HG03139 (cell line): ENCODE results near the gene BBS2.

Experiments
- ATAC-seq: cut with Tn5 transposase; IDR thresholded peaks from one replicate; pipeline ENCODE4 v1.9.1; 2021; ENCODE audit not compliant: unreplicated experiment

The BBS2 gene

GRCh38 chr16:56478281-56479049, 41.4 kb downstream of the BBS2 start:
- no peak for ATAC-seq

GRCh38 chr16:56477096-56477878, 42.5 kb downstream of the BBS2 start:
- ATAC-seq, result no peak

GRCh38 chr16:56475201-56475600, 44.6 kb downstream of the BBS2 start:
- ATAC-seq, result no peak

DNA sequence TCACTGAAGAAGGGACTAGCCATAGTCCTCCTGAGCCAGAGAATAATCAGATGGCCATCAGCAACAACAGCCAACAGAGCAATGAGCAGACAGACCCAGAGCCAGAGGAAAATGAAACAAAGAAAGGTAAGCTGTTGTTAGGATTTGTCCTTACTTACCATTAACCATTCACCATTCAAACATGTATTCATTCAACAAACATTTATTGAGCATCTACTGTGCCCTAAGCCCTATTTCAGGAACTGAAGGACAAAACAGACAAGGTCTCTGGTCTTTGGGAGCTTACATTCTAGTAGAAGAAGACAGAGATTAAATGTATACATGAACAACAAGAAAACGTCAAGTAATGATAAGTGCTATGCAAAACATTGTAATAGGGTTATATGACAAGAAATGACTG, 49.2 kb downstream of the BBS2 start:
- ATAC-seq, result no peak

GRCh38 chr16:56470232-56470631, 49.6 kb downstream of the BBS2 start:
- no peak for ATAC-seq

GRCh38 chr16:56469748-56470147, 50.1 kb downstream of the BBS2 start:
- ATAC-seq, result no peak

- ATAC-seq, result no peak
Measured at GRCh38 chr16:56468800-56469199, 51.0 kb downstream of the BBS2 start.

GRCh38 chr16:56466344-56466743, 53.5 kb downstream of the BBS2 start:
- ATAC-seq, result no peak

DNA sequence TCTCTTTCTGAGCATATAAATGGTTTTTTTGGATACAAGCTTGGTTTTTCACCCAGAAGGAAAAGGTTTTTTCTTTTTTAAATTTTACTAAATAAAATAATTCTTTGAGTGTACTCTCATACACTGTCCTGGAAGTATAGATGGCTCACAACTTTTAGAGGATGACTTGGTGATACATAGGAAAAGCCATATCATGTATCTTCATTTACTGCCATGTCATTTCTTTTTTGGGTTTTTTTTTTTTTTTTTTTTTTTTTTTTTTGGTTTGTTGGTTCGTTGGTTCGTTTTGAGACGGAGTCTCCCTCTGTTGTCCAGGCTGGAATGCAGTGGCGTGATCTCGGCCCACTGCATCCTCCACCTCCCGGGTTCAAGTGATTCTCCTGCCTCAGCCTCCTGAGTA, 56.7 kb downstream of the BBS2 start:
- ATAC-seq, result no peak

- ATAC-seq, result no peak
Measured at GRCh38 chr16:56462064-56462796, 57.6 kb downstream of the BBS2 start.

DNA sequence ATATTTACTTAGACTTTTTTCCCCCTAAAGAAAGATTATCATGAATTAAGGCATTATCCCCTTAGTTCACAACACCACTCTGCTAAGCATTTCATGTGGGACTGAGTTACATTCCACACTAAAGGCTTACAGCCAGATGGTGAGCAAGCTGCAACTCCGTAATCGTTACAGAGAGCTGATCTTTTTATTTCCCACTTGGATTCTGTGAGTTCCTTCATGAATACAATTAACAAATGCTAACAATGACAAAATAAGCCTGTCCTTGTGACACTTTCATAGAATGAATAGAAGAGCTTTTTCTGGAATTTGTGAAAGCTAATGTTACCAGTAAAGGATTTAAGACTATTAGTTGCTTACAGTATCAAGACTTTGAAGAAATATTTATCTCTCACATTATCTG, 59.7 kb downstream of the BBS2 start:
- ATAC-seq, result no peak

DNA sequence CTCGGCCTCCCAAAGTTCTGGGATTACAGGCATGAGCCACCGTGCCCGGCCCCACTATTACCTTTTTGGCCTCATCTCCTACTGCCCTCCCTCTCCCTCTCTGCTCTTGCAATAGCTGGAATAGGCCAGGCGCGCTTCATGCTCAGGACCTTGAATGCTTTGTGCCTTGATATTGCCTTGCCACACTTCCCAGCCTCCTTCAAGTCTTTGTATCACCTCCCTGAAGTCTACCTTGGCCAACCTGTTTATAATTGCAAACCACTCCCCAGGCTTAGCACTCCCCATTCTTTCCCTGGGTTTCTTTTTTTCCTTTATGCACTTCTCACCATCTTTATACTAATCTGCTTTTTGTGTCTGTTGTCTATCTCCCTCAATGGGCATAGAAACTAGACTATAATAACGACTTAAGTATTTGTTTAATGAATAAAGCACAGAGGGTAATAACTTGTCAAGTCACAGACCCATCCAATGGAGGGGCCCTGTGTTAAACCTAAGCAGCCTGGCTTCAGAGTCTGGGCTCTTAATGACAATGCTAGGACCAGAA, 61.8 kb downstream of the BBS2 start:
- ATAC-seq, result no peak

DNA sequence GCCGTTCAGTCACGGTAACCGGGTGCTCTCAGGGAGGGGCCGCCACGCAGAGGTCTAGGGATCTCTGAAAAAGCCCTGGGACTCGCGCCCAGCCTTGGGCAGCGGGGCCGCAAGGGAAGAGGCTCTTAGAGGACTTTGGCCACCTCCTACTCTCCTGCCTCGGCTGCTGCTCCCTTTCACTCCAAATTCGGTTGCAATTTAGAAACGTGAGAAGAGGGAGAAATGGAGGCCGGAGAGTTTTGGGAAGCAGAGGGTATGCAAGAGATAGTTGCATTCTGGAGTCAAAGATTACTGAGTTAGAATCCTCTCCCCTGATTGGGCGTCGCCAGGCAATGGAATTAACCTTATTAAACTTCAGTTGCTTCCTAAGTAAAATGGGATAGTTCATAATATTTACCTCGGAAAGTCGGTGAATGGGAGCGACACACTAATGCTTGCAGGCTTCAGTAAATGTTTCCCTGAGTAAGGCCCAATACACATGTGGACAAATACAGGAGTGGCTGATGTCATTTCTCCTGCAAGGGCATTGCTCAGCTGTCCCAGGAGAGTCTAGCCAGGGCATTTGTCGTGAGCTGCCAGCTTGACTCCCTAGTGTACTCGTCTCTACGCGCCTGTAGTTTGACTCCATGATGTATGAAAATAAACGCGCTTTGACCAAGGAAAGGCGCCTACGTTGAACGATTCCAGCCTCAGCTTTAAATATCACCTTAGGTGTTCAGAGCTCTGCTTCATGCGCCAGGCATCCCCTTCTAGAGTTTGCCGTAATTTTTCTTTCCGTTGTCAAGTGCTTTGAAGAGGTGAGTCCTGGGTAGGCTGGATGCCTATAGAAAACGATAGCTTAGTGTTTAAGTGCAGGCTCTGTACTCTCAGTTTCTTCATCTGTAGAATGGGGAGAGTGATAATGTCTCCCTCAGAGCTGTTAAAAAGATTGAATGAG, 67.8 kb downstream of the BBS2 start:
- peak; percentile 34 for ATAC-seq

GRCh38 chr16:56450986-56451752, 68.7 kb downstream of the BBS2 start, which contains the start of the genes NUDT21 and OGFOD1:
Gene NUDT21, minus strand, starts transcription at chr16:56451332. Its CDS starts 130 bp downstream, at chr16:56451202.
Gene OGFOD1, plus strand, starts transcription at chr16:56451554. Its CDS starts 59 bp downstream, at chr16:56451613.
- peak; percentile 98 for ATAC-seq

DNA sequence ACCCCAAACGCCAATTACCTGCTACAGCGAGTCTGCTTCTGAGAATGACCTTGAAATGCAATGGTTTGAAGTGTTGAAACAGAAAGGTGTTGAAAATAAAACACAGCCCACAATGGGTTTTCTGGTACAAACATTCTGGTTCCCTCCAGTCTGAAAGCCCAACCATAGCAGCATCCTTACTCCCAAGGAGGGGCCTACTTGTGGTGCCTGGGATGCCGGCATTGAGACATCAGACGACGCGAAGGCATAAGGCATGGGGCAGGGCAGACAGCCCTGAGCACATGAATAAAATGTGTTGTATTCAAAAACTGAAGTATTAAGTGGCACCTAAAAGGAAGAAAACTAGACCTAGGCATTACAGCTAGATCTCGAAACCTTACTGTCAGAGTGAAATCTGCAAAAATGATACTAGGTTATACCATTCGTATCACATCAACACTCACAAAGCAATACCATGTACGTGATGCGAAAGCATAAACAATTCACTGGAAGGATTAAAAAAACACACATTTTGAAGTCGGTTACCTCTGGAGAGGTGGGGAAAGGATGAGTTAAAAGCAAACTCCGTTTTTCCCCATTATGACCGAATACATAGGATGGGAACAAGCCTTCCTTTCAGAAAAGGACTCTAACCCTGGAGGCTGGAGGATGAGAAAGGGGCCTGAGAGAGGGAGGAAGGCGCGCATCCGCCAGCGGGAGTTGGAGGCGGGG, 69.4 kb downstream of the BBS2 start:
- ATAC-seq, result peak; percentile 18

DNA sequence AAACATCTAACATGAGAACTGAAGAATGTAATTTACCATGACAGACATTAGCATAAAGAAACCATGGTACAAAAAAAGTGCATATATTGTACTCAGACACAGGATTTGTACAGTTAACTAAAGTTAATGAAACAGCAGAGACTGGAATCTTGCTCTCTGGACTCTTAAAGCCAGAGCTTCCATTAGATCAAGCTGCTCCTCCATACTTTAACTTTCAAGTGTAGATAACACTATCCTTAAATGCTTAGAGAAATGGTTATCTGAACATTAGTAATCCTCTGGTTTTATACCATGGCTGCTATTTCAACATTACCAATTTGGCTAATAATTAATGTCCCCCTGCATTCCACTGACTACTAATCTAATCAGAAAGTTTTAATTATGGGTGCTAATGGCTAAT, 71.8 kb downstream of the BBS2 start:
- ATAC-seq, result no peak

DNA sequence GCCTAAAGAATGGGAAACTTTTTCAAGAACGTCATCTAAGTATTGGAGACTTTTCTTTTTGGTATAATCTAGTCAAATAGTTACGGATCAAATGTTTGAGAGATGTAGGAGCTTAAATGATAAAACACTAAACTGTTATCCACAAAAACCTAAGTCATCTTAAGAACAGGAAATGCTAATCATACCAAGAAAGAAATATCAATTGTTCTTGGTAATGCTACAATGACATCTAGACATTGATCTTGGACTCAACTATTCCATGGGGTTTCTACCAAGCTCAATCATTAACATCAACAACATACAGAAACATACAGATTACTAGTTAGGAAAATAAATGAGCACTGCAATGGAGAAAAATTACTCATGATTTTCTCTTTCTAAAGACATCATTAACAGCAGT, 72.5 kb downstream of the BBS2 start:
- no peak for ATAC-seq

DNA sequence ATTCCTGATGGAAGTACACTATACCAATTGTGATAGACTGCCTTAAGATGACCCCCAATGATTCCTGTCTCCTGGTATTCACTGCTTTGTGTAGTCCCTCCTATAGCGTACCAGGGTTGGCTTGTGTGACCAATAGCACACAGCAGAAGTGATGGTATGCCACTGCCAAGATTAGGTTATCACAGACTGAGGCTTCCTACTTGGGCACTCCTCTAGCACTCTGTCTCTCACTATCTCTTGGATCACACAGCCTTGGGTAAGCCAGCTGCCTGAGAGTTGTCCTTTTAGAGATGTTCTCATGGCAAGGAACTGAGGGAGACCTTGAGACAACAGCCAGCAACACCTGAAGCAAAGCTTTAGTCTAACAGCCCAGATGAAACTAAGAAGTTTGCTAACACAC, 81.8 kb downstream of the BBS2 start:
- ATAC-seq, result no peak

- ATAC-seq, result no peak
Measured at GRCh38 chr16:56436258-56436657, 83.6 kb downstream of the BBS2 start.
